Smooth muscle cell (in vitro differentiated cells): Measurements from ENCODE around the gene RAB34. TPM values are rescaled to one million over a fixed set of nuclear protein-coding genes. Genes with fewer than 3 reads are reported as not detected.
"Not testable (repeated sequence)": the region's sequence is repeated elsewhere in the genome, so short reads cannot be mapped to it uniquely, and the experiment has no call there.

Experiments
- DNase-seq: peaks from one replicate; lab custom pipeline; 2025; ENCODE audit not compliant: unreplicated experiment; lab: John Stamatoyannopoulos, UW
- H2AFZ ChIP-seq: fragments of 200-600 bp; sonication (generic); 2 replicates; pipeline ENCODE4 v1.6.0; 2016; ENCODE audit warnings: antibody characterized with exemption, low read depth, mild to moderate bottlenecking
- H3F3A ChIP-seq: fragments of 200-600 bp; sonication (generic); 2 replicates; pipeline ENCODE4 v1.6.0; 2017; ENCODE audit warnings: antibody characterized with exemption, low read depth
- H3K27ac ChIP-seq: fragments of 200-600 bp; sonication (generic); 2 replicates; pipeline ENCODE4 v1.5.1; 2016; ENCODE audit warnings: low read depth, mild to moderate bottlenecking
- H3K27me3 ChIP-seq: fragments of 200-600 bp; sonication (generic); 2 replicates; pipeline ENCODE4 v1.6.1; 2016; ENCODE audit warnings: low read depth, mild to moderate bottlenecking
- H3K36me3 ChIP-seq: fragments of 200-600 bp; sonication (generic); 2 replicates; pipeline ENCODE4 v1.5.1; 2016; ENCODE audit warnings: low read depth
- H3K4me1 ChIP-seq: fragments of 200-600 bp; sonication (generic); 2 replicates; pipeline ENCODE4 v1.5.1; 2016; ENCODE audit warnings: low read depth
- H3K4me2 ChIP-seq: fragments of 200-600 bp; sonication (generic); 2 replicates; pipeline ENCODE4 v1.6.0; 2016; ENCODE audit warnings: mild to moderate bottlenecking
- H3K4me3 ChIP-seq: fragments of 200-600 bp; sonication (generic); 2 replicates; pipeline ENCODE4 v1.5.1; 2016; ENCODE audit warnings: mild to moderate bottlenecking
- H3K79me2 ChIP-seq: fragments of 200-600 bp; sonication (generic); 2 replicates; pipeline ENCODE4 v1.6.0; 2016; ENCODE audit warnings: low read depth, mild to moderate bottlenecking
- H3K9ac ChIP-seq: fragments of 200-600 bp; sonication (generic); 2 replicates; pipeline ENCODE4 v1.6.0; 2016; ENCODE audit warnings: low read depth
- H3K9me3 ChIP-seq: fragments of 200-600 bp; sonication (generic); replicated peaks from 2 replicates; pipeline ENCODE4 v1.5.1; 2016; ENCODE audit warnings: low read depth
- H4K20me1 ChIP-seq: fragments of 200-600 bp; sonication (generic); 2 replicates; pipeline ENCODE4 v1.6.0; 2016; ENCODE audit warnings: low read depth
- CTCF ChIP-seq: fragments of 200-600 bp; sonication (generic); IDR thresholded peaks from 2 replicates; pipeline ENCODE4 v1.5.1; 2017; ENCODE audit warnings: borderline replicate concordance, mild to moderate bottlenecking, antibody characterized with exemption; ENCODE audit not compliant: insufficient read depth, poor library complexity, severe bottlenecking
- WGBS: methylation state at CpG from one replicate; pipeline ENCODE4 v1.1.7; 2016; ENCODE audit warnings: low lambda C conversion rate; 5-methylcytosine and 5-hydroxymethylcytosine counted together
- polyA plus RNA-seq: library from polyadenylated mRNA; unstranded; fragments of >200 nt; fragmentation: Nextera tagmentation; extraction: Ambion mirVana; gene quantifications from 2 replicates; pipeline ENCODE4 v1.2.1, GENCODE V29; 2016
- total RNA-seq: library from RNA; depleted of rRNA; stranded (reverse); fragments of >200 nt; gene quantifications from 2 replicates; pipeline ENCODE4 v1.2.3, GENCODE V29; 2014

RAB34 gene
- total and polyA plus RNA-seq, 2 experiments from 2014 or later: 208 to 289 TPM

- H3K36me3 ChIP-seq: no peaks in the 10 kb centered on the region
- no peak overlapping the region for H2AFZ ChIP-seq
- no peaks in the 10 kb centered on the region for H3K27me3 ChIP-seq
- H3K4me1 ChIP-seq: peaks cover 26% of the 10 kb centered on the region
- WGBS: 4% methylated on average over 20 of the region's 20 CpGs
- peaks cover 29% of the 10 kb centered on the region for H3K79me2 ChIP-seq
- DNase-seq: no peak
- peak overlapping the region; percentile 86 for H3K4me3 ChIP-seq
- H3K9me3 ChIP-seq: no peaks in the 10 kb centered on the region
- peak overlapping the region; percentile 28 for H3K9ac ChIP-seq
- TF ChIP-seq CTCF: no peak
- H3K27ac ChIP-seq: peak overlapping the region; percentile 98
- peak overlapping the region; percentile 98 for H3K4me2 ChIP-seq
- peaks cover 45% of the 10 kb centered on the region for H4K20me1 ChIP-seq
- peaks cover 25% of the 10 kb centered on the region for H3F3A ChIP-seq
Measured at GRCh38 chr17:28725166-28725659, 7.5 kb upstream of the RAB34 start.

GRCh38 chr17:28724500-28725165 is 7.0 kb upstream of the RAB34 start:
- Histone ChIP-seq H3K27me3 (no peaks in the 10 kb centered on the region), H2AFZ (no peak overlapping the region), H4K20me1 (peaks cover 47% of the 10 kb centered on the region), H3K36me3 (no peaks in the 10 kb centered on the region), H3K27ac (peak overlapping the region; percentile 98), H3F3A (peaks cover 26% of the 10 kb centered on the region), H3K79me2 (peaks cover 32% of the 10 kb centered on the region), H3K4me1 (peaks cover 26% of the 10 kb centered on the region), H3K4me2 (peak overlapping the region; percentile 98), H3K9ac (no peak overlapping the region), H3K9me3 (no peaks in the 10 kb centered on the region), H3K4me3 (peak overlapping the region; percentile 86)
- no peak for DNase-seq
- TF ChIP-seq CTCF: no peak
- 73% methylated on average over 10 of the region's 10 CpGs for WGBS

- H3K79me2 ChIP-seq: peaks cover 32% of the 10 kb centered on the region
- H3K4me3 ChIP-seq, H3K36me3 ChIP-seq, H2AFZ ChIP-seq, H3K9me3 ChIP-seq, H3K4me2 ChIP-seq, H3K27me3 ChIP-seq, H3K9ac ChIP-seq, DNase-seq: not testable (repeated sequence)
- H3K27ac ChIP-seq: peak overlapping the region; percentile 98
- peaks cover 30% of the 10 kb centered on the region for H3F3A ChIP-seq
- WGBS: 82% methylated on average over 4 of the region's 4 CpGs
- H4K20me1 ChIP-seq: peaks cover 47% of the 10 kb centered on the region
- H3K4me1 ChIP-seq: peaks cover 27% of the 10 kb centered on the region
Measured at GRCh38 chr17:28723836-28724499, 6.3 kb upstream of the RAB34 start.

GRCh38 chr17:28723159-28723835 is 5.6 kb upstream of the RAB34 start:
- H3K36me3 ChIP-seq: no peaks in the 10 kb centered on the region
- H3K9ac ChIP-seq: no peak overlapping the region
- H3K79me2 ChIP-seq: peaks cover 32% of the 10 kb centered on the region
- H3K4me3 ChIP-seq: no peak overlapping the region
- H3K27ac ChIP-seq: peak overlapping the region; percentile 98
- no peak for DNase-seq
- WGBS: 86% methylated on average over 6 of the region's 6 CpGs
- no peak for TF ChIP-seq CTCF
- H3K4me2 ChIP-seq: no peak overlapping the region
- H3F3A ChIP-seq: peaks cover 36% of the 10 kb centered on the region
- H2AFZ ChIP-seq: no peak overlapping the region
- H3K4me1 ChIP-seq: peaks cover 33% of the 10 kb centered on the region
- no peaks in the 10 kb centered on the region for H3K9me3 ChIP-seq
- peaks cover 47% of the 10 kb centered on the region for H4K20me1 ChIP-seq
- no peaks in the 10 kb centered on the region for H3K27me3 ChIP-seq
